MCF 10A (cell line): ENCODE results near the gene MLF2. TPM values are rescaled to one million over a fixed set of nuclear protein-coding genes. Genes with fewer than 3 reads are reported as not detected.
"Not testable (repeated sequence)": the region's sequence is repeated elsewhere in the genome, so short reads cannot be mapped to it uniquely, and the experiment has no call there.

Source experiments
- BruUV-seq: library from RNA; stranded (reverse); fragments of 400-500 nt; replicated peaks from 2 replicates; lab custom pipeline; 2021; lab: Mats Ljungman, UMichigan
- CTCF ChIA-PET: fragments of 300-600 bp; sonication (Branson Sonifier 250); formaldehyde crosslinking; extraction: SDS; loops from one replicate; lab custom pipeline; 2021; ENCODE audit warnings: antibody characterized with exemption, inconsistent platforms; lab: Yijun Ruan, JAX
- POLR2A ChIA-PET: fragments of 300-600, 350-650 bp; sonication (Branson Sonifier 250); formaldehyde crosslinking; extraction: SDS; loops from one replicate; lab custom pipeline; 2020; ENCODE audit warnings: antibody characterized with exemption, inconsistent platforms; lab: Yijun Ruan, JAX
- DNase-seq: peaks from one replicate; pipeline ENCODE4 v3.0.0-alpha.2; 2018; ENCODE audit not compliant: unreplicated experiment
- H3K27ac Mint-ChIP-seq: one replicate; pipeline ENCODE4 v1.8.0; 2022; ENCODE audit warnings: mild to moderate bottlenecking, low read depth, mixed read lengths; ENCODE audit not compliant: unreplicated experiment
- H3K27me3 Mint-ChIP-seq: one replicate; pipeline ENCODE4 v1.8.0; 2022; ENCODE audit warnings: mixed read lengths; ENCODE audit not compliant: insufficient read depth, unreplicated experiment
- H3K36me3 Mint-ChIP-seq: one replicate; pipeline ENCODE4 v1.8.0; 2022; ENCODE audit warnings: mild to moderate bottlenecking, moderate library complexity, mixed read lengths; ENCODE audit not compliant: insufficient read depth, unreplicated experiment
- H3K4me1 Mint-ChIP-seq: one replicate; pipeline ENCODE4 v1.8.0; 2022; ENCODE audit warnings: mixed read lengths; ENCODE audit not compliant: insufficient read depth, unreplicated experiment
- H3K4me3 Mint-ChIP-seq: one replicate; pipeline ENCODE4 v1.8.0; 2022; ENCODE audit warnings: mild to moderate bottlenecking, moderate library complexity, mixed read lengths; ENCODE audit not compliant: unreplicated experiment
- H3K9me3 Mint-ChIP-seq: one replicate; pipeline ENCODE4 v1.8.0; 2022; ENCODE audit warnings: mixed read lengths; ENCODE audit not compliant: unreplicated experiment
- intact Hi-C: fragments of 100-400 bp; cut with micrococcal nuclease; formaldehyde crosslinking; loops from 2 replicates; pipeline ENCODE4 v1.14.1; 2022
- total RNA-seq: library from RNA; stranded (reverse); gene quantifications from 2 replicates; pipeline ENCODE4 v1.2.3, GENCODE V29; 2022
- TF ChIP-seq, protein P1 (sequence below): fragments of 200-600 bp; IDR thresholded peaks from one replicate; pipeline ENCODE4 v1.8.0; 2022; ENCODE audit warnings: antibody characterized with exemption, mild to moderate bottlenecking; ENCODE audit not compliant: unreplicated experiment

Gene MLF2
- total RNA-seq, 1 experiment from 2014 or later: 151 TPM

DNA sequence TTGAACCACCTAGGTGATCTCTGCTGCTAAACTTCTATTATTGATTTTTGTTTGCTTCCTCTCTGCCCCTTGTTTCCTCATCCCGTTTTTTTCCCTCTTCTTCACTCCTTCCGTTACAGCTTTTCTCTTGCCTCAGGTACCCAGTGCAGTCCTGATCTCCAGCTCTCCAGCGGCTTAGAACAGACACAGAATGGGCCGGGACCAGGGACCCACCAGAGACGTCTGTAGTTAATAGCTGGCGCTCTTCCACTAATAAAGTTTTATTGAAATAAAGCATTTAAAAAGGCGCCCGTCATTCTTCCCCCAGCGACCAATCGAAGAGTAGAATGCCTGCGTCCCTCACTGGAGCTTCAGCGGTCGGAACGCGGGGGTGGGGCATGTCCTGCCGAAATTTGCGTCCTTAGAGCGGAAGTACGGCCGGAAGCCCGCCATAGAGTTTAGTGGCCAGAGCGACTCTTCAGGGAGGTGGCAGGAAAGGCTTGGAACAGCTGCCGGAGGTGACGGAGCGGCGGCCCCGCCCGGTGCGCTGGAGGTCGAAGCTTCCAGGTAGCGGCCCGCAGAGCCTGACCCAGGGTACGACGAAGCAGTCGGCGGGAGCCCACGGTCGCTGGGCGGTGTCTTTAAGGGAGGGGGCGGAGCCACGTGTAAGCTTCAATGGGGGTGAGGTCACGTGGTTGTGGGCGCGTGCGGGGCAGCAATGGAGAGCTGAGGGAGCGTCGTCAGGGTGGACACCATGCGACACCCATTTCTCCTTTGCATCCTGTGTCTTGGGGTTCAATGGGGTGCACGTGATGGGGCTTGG is 29.1 kb downstream of the MLF2 start, which contains the start of gene COPS7A:
Gene COPS7A, plus strand, starts transcription at position 440 of the 802 bp plus-strand sequence. CDS start 611 bp downstream, outside the sequence.
- BruUV-seq: no TSS peak
- peaks cover 16% of the 10 kb centered on the region for H3K36me3 Mint-ChIP-seq
- ChIA-PET POLR2A (interaction anchor here (0.6 to 4.7 kb wide), 35 partner anchors 8 to 391 kb away, joined by 3 to 159 read pairs (median 5); partner anchors contain the start of genes CDCA3, GAPDH, ING4 and LRRC23), CTCF (interaction anchor here (0.6 to 4.5 kb wide), 17 partner anchors 9 to 446 kb away, joined by 3 to 29 read pairs (median 3); partner anchors contain the start of genes MLF2, PTMS and ZNF384)
- no peaks in the 10 kb centered on the region for H3K4me1 Mint-ChIP-seq
- H3K27me3 Mint-ChIP-seq: no peaks in the 10 kb centered on the region
- TF ChIP-seq, protein P1, sequence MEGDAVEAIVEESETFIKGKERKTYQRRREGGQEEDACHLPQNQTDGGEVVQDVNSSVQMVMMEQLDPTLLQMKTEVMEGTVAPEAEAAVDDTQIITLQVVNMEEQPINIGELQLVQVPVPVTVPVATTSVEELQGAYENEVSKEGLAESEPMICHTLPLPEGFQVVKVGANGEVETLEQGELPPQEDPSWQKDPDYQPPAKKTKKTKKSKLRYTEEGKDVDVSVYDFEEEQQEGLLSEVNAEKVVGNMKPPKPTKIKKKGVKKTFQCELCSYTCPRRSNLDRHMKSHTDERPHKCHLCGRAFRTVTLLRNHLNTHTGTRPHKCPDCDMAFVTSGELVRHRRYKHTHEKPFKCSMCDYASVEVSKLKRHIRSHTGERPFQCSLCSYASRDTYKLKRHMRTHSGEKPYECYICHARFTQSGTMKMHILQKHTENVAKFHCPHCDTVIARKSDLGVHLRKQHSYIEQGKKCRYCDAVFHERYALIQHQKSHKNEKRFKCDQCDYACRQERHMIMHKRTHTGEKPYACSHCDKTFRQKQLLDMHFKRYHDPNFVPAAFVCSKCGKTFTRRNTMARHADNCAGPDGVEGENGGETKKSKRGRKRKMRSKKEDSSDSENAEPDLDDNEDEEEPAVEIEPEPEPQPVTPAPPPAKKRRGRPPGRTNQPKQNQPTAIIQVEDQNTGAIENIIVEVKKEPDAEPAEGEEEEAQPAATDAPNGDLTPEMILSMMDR: no peak
- H3K9me3 Mint-ChIP-seq: no peaks in the 10 kb centered on the region
- intact Hi-C loops: loop anchor here (1.0 kb wide), 1 partner anchor 35 kb away; the partner anchor contains the start of gene ZNF384
- DNase-seq: peak; percentile 99
- peak within 1 kb of the TSS; percentile 83 for H3K27ac Mint-ChIP-seq
- H3K4me3 Mint-ChIP-seq: peak within 1 kb of the TSS; percentile 70

DNA sequence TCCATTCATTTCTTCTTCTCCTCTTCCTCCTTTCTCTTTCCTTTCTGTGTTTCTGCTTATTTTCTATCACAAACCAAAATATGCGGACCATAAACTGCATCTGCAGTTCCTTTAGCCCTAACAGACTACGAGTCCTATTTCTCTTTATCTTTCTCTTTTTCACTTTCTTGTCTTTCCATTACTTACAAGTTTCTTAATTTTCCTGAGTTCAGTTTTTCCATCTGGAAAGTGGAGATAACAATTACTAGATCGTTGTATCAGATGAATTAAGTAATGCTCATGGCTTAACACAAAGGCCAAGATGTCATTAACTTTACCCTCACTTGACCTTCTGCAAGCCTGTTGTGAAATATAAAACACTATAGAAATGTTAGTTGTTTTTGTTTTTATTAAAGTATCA is 30.1 kb downstream of the MLF2 start:
- H3K27me3 Mint-ChIP-seq: no peaks in the 10 kb centered on the region
- no TSS peak for BruUV-seq
- intact Hi-C loops: loop anchor here (1.0 kb wide), 1 partner anchor 34 kb away; the partner anchor contains the start of gene ZNF384
- H3K4me1 Mint-ChIP-seq: no peaks in the 10 kb centered on the region
- no peak overlapping the region for H3K27ac Mint-ChIP-seq
- ChIA-PET CTCF (interaction anchor here (0.7 to 4.5 kb wide), 8 partner anchors 10 to 351 kb away, joined by 3 to 29 read pairs (median 3); partner anchors contain the start of gene MLF2), POLR2A (interaction anchor here (0.6 to 4.7 kb wide), 16 partner anchors 9 to 390 kb away, joined by 3 to 159 read pairs (median 7); partner anchors contain the start of genes CDCA3, ING4, LRRC23 and MLF2)
- H3K4me3 Mint-ChIP-seq: no peak overlapping the region
- H3K9me3 Mint-ChIP-seq: no peaks in the 10 kb centered on the region
- no peak for DNase-seq
- TF ChIP-seq, protein P1: no peak
- peaks cover 14% of the 10 kb centered on the region for H3K36me3 Mint-ChIP-seq

DNA sequence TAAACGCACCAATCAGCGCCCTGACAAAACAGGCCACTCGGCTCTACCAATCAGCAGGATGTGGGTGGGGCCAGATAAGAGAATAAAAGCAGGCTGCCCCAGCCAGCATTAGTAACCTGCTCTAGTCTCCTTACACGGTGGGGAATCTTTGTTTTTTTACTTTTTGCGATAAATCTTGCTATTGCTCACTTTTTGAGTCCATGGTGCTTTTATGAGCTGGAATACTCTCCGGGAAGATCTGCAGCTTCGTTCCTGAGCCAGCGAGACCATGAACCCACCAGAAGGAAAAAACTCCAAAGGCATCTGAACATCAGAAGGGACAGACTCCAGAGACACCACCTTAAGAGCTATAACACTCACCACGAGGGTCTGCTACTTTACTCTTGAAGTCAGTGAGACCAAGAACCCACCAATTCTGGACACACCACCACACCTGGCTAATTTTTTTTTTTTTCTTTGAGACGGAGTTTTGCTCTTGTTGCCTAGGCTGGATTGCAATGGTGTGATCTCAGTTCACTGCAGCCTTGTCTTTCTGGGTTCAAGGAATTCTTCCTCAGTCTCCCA is 36.0 kb downstream of the MLF2 start:
- TF ChIP-seq, protein P1: no peak
- Mint-ChIP-seq H3K36me3 (no peaks in the 10 kb centered on the region), H3K27me3 (no peaks in the 10 kb centered on the region), H3K4me3 (no peak overlapping the region), H3K27ac (no peak overlapping the region), H3K9me3 (no peaks in the 10 kb centered on the region), H3K4me1 (no peaks in the 10 kb centered on the region)
- intact Hi-C loops: no loop called here
- BruUV-seq: no TSS peak
- DNase-seq: no peak
- ChIA-PET CTCF (interaction anchor here (0.7 kb wide), 2 partner anchors 203 to 334 kb away, joined by 3 read pairs; no protein-coding TSS in a partner anchor), POLR2A (interaction anchor here (1.2 kb wide), 1 partner anchor 28 kb away, joined by 3 read pairs; the partner anchor contains the start of gene ZNF384)

DNA sequence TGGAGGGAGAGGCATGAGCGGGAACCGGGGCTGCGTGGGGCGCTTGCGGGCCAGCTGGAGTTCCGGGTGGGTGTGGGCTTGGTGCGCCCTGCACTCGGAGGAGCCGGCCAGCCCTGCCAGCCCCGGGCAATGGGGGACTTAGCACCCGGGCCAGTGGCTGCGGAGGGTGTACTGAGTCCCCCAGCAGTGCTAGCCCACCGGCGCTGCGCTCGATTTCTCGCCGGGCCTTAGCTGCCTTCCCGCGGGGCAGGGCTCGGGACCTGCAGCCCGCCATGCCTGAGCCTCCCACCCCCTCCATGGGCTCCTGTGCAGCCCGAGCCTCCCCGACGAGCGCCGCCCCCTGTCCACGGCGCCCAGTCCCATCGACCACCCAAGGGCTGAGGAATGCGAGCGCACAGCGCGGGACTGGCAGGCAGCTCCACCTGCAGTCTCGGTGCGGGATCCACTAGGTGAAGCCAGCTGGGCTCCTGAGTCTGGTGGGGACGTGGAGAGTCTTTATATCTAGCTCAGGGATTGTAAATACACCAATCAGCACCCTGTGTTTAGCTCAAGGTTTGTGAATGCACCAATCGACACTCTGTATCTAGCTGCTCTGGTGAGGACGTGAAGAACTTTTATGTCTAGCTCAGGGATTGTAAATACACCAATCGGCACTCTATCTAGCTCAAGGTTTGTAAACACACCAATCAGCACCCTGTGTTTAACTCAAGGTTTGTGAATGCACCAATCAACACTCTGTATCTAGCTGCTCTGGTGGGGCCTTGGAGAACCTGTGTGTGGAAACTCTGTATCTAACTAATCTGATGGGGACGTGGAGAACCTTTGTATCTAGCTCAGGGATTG is 36.7 kb downstream of the MLF2 start:
- H3K4me3 Mint-ChIP-seq, H3K36me3 Mint-ChIP-seq, intact Hi-C loops, H3K9me3 Mint-ChIP-seq, BruUV-seq, DNase-seq, H3K4me1 Mint-ChIP-seq, H3K27me3 Mint-ChIP-seq, H3K27ac Mint-ChIP-seq: not testable (repeated sequence)
- CTCF ChIA-PET: interaction anchor here (0.7 kb wide), 1 partner anchor 203 kb away, joined by 3 read pairs; no protein-coding TSS in a partner anchor
- POLR2A ChIA-PET: interaction anchor here (1.2 kb wide), 1 partner anchor 27 kb away, joined by 3 read pairs; the partner anchor contains the start of gene ZNF384
